Stimulated activated effector memory CD8-positive, alpha-beta T cell treated with anti-CD3 and anti-CD28 coated beads, Interleukin-12 subunit alpha, Interleukin-12 subunit beta, amount 100 ng/mL, for 72 hours (primary cell): ENCODE data around the gene ARFGEF3.

ENCODE experiments used
- ATAC-seq: fragments of 150-1000 bp; cut with Tn5 transposase; 2 replicates; pipeline ENCODE4 v1.10.0; 2021
- DNase-seq, 2 donors: peaks; one replicate each; pipeline ENCODE4 v3.0.0; 2021 to 2022; ENCODE audit warnings: low spot score in 2 of 2
- H3K27ac Mint-ChIP-seq: one replicate; pipeline ENCODE4 v1.8.0; 2022; ENCODE audit warnings: mild to moderate bottlenecking, mixed read lengths
- H3K36me3 Mint-ChIP-seq: one replicate; pipeline ENCODE4 v1.8.0; 2022; ENCODE audit warnings: mild to moderate bottlenecking, mixed read lengths
- H3K4me1 Mint-ChIP-seq: one replicate; pipeline ENCODE4 v1.8.0; 2022; ENCODE audit warnings: mixed read lengths
- H3K4me3 Mint-ChIP-seq: one replicate; pipeline ENCODE4 v1.8.0; 2022; ENCODE audit warnings: mild to moderate bottlenecking, mixed read lengths
- H3K9me3 Mint-ChIP-seq: one replicate; pipeline ENCODE4 v1.8.0; 2022; ENCODE audit warnings: mixed read lengths

Gene ARFGEF3

GRCh38 chr6:138289739-138290138 is 128.0 kb downstream of the ARFGEF3 start:
- no peak for ATAC-seq
- no peaks in the 10 kb centered on the region for H3K36me3 Mint-ChIP-seq
- H3K4me3 Mint-ChIP-seq, result no peak overlapping the region
- H3K9me3 Mint-ChIP-seq, result no peaks in the 10 kb centered on the region
- DNase-seq, result no peak
- H3K27ac Mint-ChIP-seq, result peak overlapping the region; percentile 27
- H3K4me1 Mint-ChIP-seq, result peaks cover 6% of the 10 kb centered on the region

- ATAC-seq (no peak), DNase-seq (no peak)
- Mint-ChIP-seq H3K4me3 (no peak overlapping the region), H3K27ac (peak overlapping the region; percentile 27), H3K36me3 (no peaks in the 10 kb centered on the region), H3K4me1 (peaks cover 6% of the 10 kb centered on the region), H3K9me3 (no peaks in the 10 kb centered on the region)
Measured at GRCh38 chr6:138290423-138290962, 128.8 kb downstream of the ARFGEF3 start.

- no peaks in the 10 kb centered on the region for H3K9me3 Mint-ChIP-seq
- no peak for DNase-seq
- no peak overlapping the region for H3K4me3 Mint-ChIP-seq
- H3K36me3 Mint-ChIP-seq, result no peaks in the 10 kb centered on the region
- no peak for ATAC-seq
- H3K27ac Mint-ChIP-seq, result no peak overlapping the region
- peaks cover 6% of the 10 kb centered on the region for H3K4me1 Mint-ChIP-seq
Measured at GRCh38 chr6:138291036-138291848, 129.5 kb downstream of the ARFGEF3 start.

GRCh38 chr6:138291849-138292181 is 130.1 kb downstream of the ARFGEF3 start:
- no peak for ATAC-seq
- no peak overlapping the region for H3K27ac Mint-ChIP-seq
- no peaks in the 10 kb centered on the region for H3K9me3 Mint-ChIP-seq
- DNase-seq, result no peak
- H3K36me3 Mint-ChIP-seq, result no peaks in the 10 kb centered on the region
- no peak overlapping the region for H3K4me3 Mint-ChIP-seq
- H3K4me1 Mint-ChIP-seq, result peaks cover 6% of the 10 kb centered on the region

- no peak for DNase-seq
- H3K36me3 Mint-ChIP-seq, result no peaks in the 10 kb centered on the region
- H3K4me1 Mint-ChIP-seq, result peaks cover 6% of the 10 kb centered on the region
- H3K27ac Mint-ChIP-seq, result no peak overlapping the region
- H3K4me3 Mint-ChIP-seq, result no peak overlapping the region
- ATAC-seq, result no peak
- no peaks in the 10 kb centered on the region for H3K9me3 Mint-ChIP-seq
Measured at GRCh38 chr6:138292482-138292881, 130.7 kb downstream of the ARFGEF3 start.

- peaks cover 6% of the 10 kb centered on the region for H3K4me1 Mint-ChIP-seq
- ATAC-seq, result no peak
- H3K9me3 Mint-ChIP-seq, result no peaks in the 10 kb centered on the region
- no peaks in the 10 kb centered on the region for H3K36me3 Mint-ChIP-seq
- H3K4me3 Mint-ChIP-seq, result no peak overlapping the region
- H3K27ac Mint-ChIP-seq, result no peak overlapping the region
- no peak for DNase-seq
Measured at GRCh38 chr6:138293428-138294395, 132.0 kb downstream of the ARFGEF3 start.

- Mint-ChIP-seq H3K4me3 (no peak overlapping the region), H3K27ac (no peak overlapping the region), H3K9me3 (no peaks in the 10 kb centered on the region), H3K36me3 (no peaks in the 10 kb centered on the region), H3K4me1 (no peaks in the 10 kb centered on the region)
- DNase-seq, result no peak
- no peak for ATAC-seq
Measured at GRCh38 chr6:138296381-138296780, 134.6 kb downstream of the ARFGEF3 start.

- H3K27ac Mint-ChIP-seq, result no peak overlapping the region
- H3K36me3 Mint-ChIP-seq, result no peaks in the 10 kb centered on the region
- ATAC-seq (no peak), DNase-seq (no peak)
- H3K9me3 Mint-ChIP-seq, result no peaks in the 10 kb centered on the region
- no peaks in the 10 kb centered on the region for H3K4me1 Mint-ChIP-seq
- H3K4me3 Mint-ChIP-seq, result no peak overlapping the region
Measured at GRCh38 chr6:138296786-138297185, 135.0 kb downstream of the ARFGEF3 start.

GRCh38 chr6:138297761-138298298 is 136.1 kb downstream of the ARFGEF3 start:
- Mint-ChIP-seq H3K36me3 (no peaks in the 10 kb centered on the region), H3K4me3 (no peak overlapping the region), H3K9me3 (no peaks in the 10 kb centered on the region), H3K4me1 (no peaks in the 10 kb centered on the region), H3K27ac (no peak overlapping the region)
- DNase-seq (no peak), ATAC-seq (peak; percentile 87)

- Mint-ChIP-seq H3K36me3 (no peaks in the 10 kb centered on the region), H3K4me1 (no peaks in the 10 kb centered on the region), H3K4me3 (no peak overlapping the region), H3K27ac (no peak overlapping the region), H3K9me3 (no peaks in the 10 kb centered on the region)
- ATAC-seq (no peak), DNase-seq (no peak)
Measured at GRCh38 chr6:138300469-138300868, 138.7 kb downstream of the ARFGEF3 start.

- Mint-ChIP-seq H3K27ac (no peak overlapping the region), H3K9me3 (no peaks in the 10 kb centered on the region), H3K36me3 (no peaks in the 10 kb centered on the region), H3K4me3 (no peak overlapping the region), H3K4me1 (no peaks in the 10 kb centered on the region)
- ATAC-seq (no peak), DNase-seq (no peak)
Measured at GRCh38 chr6:138302554-138302953, 140.8 kb downstream of the ARFGEF3 start.

GRCh38 chr6:138307352-138307751 is 145.6 kb downstream of the ARFGEF3 start:
- no peak for DNase-seq
- no peak overlapping the region for H3K27ac Mint-ChIP-seq
- H3K36me3 Mint-ChIP-seq, result no peaks in the 10 kb centered on the region
- ATAC-seq, result no peak
- H3K9me3 Mint-ChIP-seq, result no peaks in the 10 kb centered on the region
- no peaks in the 10 kb centered on the region for H3K4me1 Mint-ChIP-seq
- H3K4me3 Mint-ChIP-seq, result no peak overlapping the region

GRCh38 chr6:138307816-138308730 is 146.3 kb downstream of the ARFGEF3 start:
- Mint-ChIP-seq H3K4me3 (no peak overlapping the region), H3K9me3 (no peaks in the 10 kb centered on the region), H3K4me1 (no peaks in the 10 kb centered on the region), H3K27ac (no peak overlapping the region), H3K36me3 (no peaks in the 10 kb centered on the region)
- ATAC-seq, result no peak
- no peak for DNase-seq

GRCh38 chr6:138308731-138309110 is 147.0 kb downstream of the ARFGEF3 start:
- no peak for ATAC-seq
- Mint-ChIP-seq H3K27ac (no peak overlapping the region), H3K4me1 (no peaks in the 10 kb centered on the region), H3K4me3 (no peak overlapping the region), H3K36me3 (no peaks in the 10 kb centered on the region), H3K9me3 (no peaks in the 10 kb centered on the region)
- no peak for DNase-seq
